ENCODE measurements around the gene TMEM47. TPM values are rescaled to one million over a fixed set of nuclear protein-coding genes. Genes with fewer than 3 reads are reported as not detected.

The TMEM47 gene
- total RNA-seq, 1 donor: 111 TPM

- DNase-seq (ENCODE audit: insufficient read length, low spot score, missing footprints): no peak
- no peak for TF ChIP-seq CTCF (IDR thresholded peaks at IDR 0.05; ENCODE audit: extremely low read depth, low read depth, low read length)
Observed at GRCh38 chrX:34632384-34632783, 24.7 kb downstream of the TMEM47 start.

GRCh38 chrX:34631479-34632220, 25.4 kb downstream of the TMEM47 start:
- Histone ChIP-seq H3K4me3 (ENCODE audit: insufficient read depth, low read length) (no peak overlapping the region), H2AFZ (ENCODE audit: low read length) (no peak overlapping the region), H3K36me3 (ENCODE audit: insufficient read depth, low read length) (no peaks in the 10 kb centered on the region), H3K4me2 (ENCODE audit: insufficient read depth, low read length) (no peak overlapping the region), H4K20me1 (ENCODE audit: insufficient read depth, low read length) (no peaks in the 10 kb centered on the region), H3K4me1 (ENCODE audit: insufficient read depth, low read length) (no peaks in the 10 kb centered on the region), H3K9me3 (ENCODE audit: low read depth, low read length) (no peaks in the 10 kb centered on the region), H3K27ac (ENCODE audit: low read depth, low read length) (no peak overlapping the region), H3K27me3 (ENCODE audit: insufficient read depth, low read length) (no peaks in the 10 kb centered on the region), H3K79me2 (ENCODE audit: insufficient read depth, low read length) (no peaks in the 10 kb centered on the region)
- TF ChIP-seq CTCF (IDR thresholded peaks at IDR 0.05; ENCODE audit: extremely low read depth, low read depth, low read length): no peak
- peak; percentile 60 for DNase-seq (ENCODE audit: insufficient read length, low spot score, missing footprints)

More at GRCh38 chrX:34632384-34632783, 24.7 kb downstream of the TMEM47 start:
- Histone ChIP-seq H3K79me2 (ENCODE audit: insufficient read depth, low read length) (no peaks in the 10 kb centered on the region), H2AFZ (ENCODE audit: low read length) (no peak overlapping the region), H3K27me3 (ENCODE audit: insufficient read depth, low read length) (no peaks in the 10 kb centered on the region), H3K4me1 (ENCODE audit: insufficient read depth, low read length) (no peaks in the 10 kb centered on the region), H3K27ac (ENCODE audit: low read depth, low read length) (no peak overlapping the region), H3K9me3 (ENCODE audit: low read depth, low read length) (no peaks in the 10 kb centered on the region), H3K36me3 (ENCODE audit: insufficient read depth, low read length) (no peaks in the 10 kb centered on the region), H3K4me3 (ENCODE audit: insufficient read depth, low read length) (no peak overlapping the region), H3K4me2 (ENCODE audit: insufficient read depth, low read length) (no peak overlapping the region), H4K20me1 (ENCODE audit: insufficient read depth, low read length) (no peaks in the 10 kb centered on the region)

GRCh38 chrX:34629572-34629971, 27.5 kb downstream of the TMEM47 start:
- Histone ChIP-seq H3K9me3 (ENCODE audit: low read depth, low read length) (no peaks in the 10 kb centered on the region), H3K4me1 (ENCODE audit: insufficient read depth, low read length) (no peaks in the 10 kb centered on the region), H3K4me2 (ENCODE audit: insufficient read depth, low read length) (no peak overlapping the region), H4K20me1 (ENCODE audit: insufficient read depth, low read length) (no peaks in the 10 kb centered on the region), H3K27me3 (ENCODE audit: insufficient read depth, low read length) (no peaks in the 10 kb centered on the region), H3K79me2 (ENCODE audit: insufficient read depth, low read length) (no peaks in the 10 kb centered on the region), H2AFZ (ENCODE audit: low read length) (no peak overlapping the region), H3K36me3 (ENCODE audit: insufficient read depth, low read length) (no peaks in the 10 kb centered on the region), H3K27ac (ENCODE audit: low read depth, low read length) (no peak overlapping the region), H3K4me3 (ENCODE audit: insufficient read depth, low read length) (no peak overlapping the region)
- no peak for TF ChIP-seq CTCF (IDR thresholded peaks at IDR 0.05; ENCODE audit: extremely low read depth, low read depth, low read length)
- DNase-seq (ENCODE audit: insufficient read length, low spot score, missing footprints): no peak

GRCh38 chrX:34624416-34624815, 32.7 kb downstream of the TMEM47 start:
- H3K4me2 ChIP-seq (ENCODE audit: insufficient read depth, low read length): no peak overlapping the region
- H3K36me3 ChIP-seq (ENCODE audit: insufficient read depth, low read length): no peaks in the 10 kb centered on the region

More at GRCh38 chrX:34624416-34624815, 32.7 kb downstream of the TMEM47 start:
- Histone ChIP-seq H3K4me1 (ENCODE audit: insufficient read depth, low read length) (no peaks in the 10 kb centered on the region), H3K27me3 (ENCODE audit: insufficient read depth, low read length) (no peaks in the 10 kb centered on the region), H4K20me1 (ENCODE audit: insufficient read depth, low read length) (no peaks in the 10 kb centered on the region), H3K9me3 (ENCODE audit: low read depth, low read length) (no peaks in the 10 kb centered on the region), H3K4me3 (ENCODE audit: insufficient read depth, low read length) (no peak overlapping the region), H3K79me2 (ENCODE audit: insufficient read depth, low read length) (no peaks in the 10 kb centered on the region), H3K27ac (ENCODE audit: low read depth, low read length) (no peak overlapping the region), H2AFZ (ENCODE audit: low read length) (no peak overlapping the region)
- no peak for DNase-seq (ENCODE audit: insufficient read length, low spot score, missing footprints)
- TF ChIP-seq CTCF (IDR thresholded peaks at IDR 0.05; ENCODE audit: extremely low read depth, low read depth, low read length): no peak

Data from osteoblast (primary cell).